HCT116 (cell line): ENCODE data around the gene LLGL2.

ENCODE experiments used
- CTCF ChIP-seq, 3 experiments: fragments of 200-600 bp in 1 of 3; sonication (generic) in 1 of 3; IDR thresholded peaks in 2 of 3; conservative IDR thresholded peaks in 1 of 3; 2 replicates each; pipeline ENCODE4 v1.5.1; 2012 to 2017; ENCODE audit warnings: low read depth in 2 of 3, low read length in 2 of 3, antibody characterized with exemption in 1 of 3, borderline replicate concordance in 1 of 3, control low read depth in 1 of 3, mild to moderate bottlenecking in 1 of 3, mixed read lengths in 1 of 3, mixed run types in 1 of 3, moderate library complexity in 1 of 3; ENCODE audit not compliant: insufficient read depth in 1 of 3
- EZH2 ChIP-seq: fragments of 200-600 bp; sonication (generic); IDR thresholded peaks from 2 replicates; pipeline ENCODE4 v1.6.1; 2017; ENCODE audit warnings: antibody characterized with exemption, mixed run types
- POLR2A ChIP-seq: IDR thresholded peaks from 2 replicates; pipeline ENCODE4 v1.7.0; 2011; ENCODE audit warnings: borderline replicate concordance; ENCODE audit not compliant: insufficient read depth, insufficient read length; ENCODE audit errors: extremely low read depth
- POLR2AphosphoS5 ChIP-seq: IDR thresholded peaks from 2 replicates; pipeline ENCODE4 v1.6.1; 2011; ENCODE audit warnings: mild to moderate bottlenecking, low read depth, low read length, moderate library complexity
- RAD21 ChIP-seq: IDR thresholded peaks from 2 replicates; pipeline ENCODE4 v1.6.1; 2012; ENCODE audit warnings: low read depth, mild to moderate bottlenecking

GRCh38 chr17:75595284-75595919 is 69.9 kb downstream of the LLGL2 start:
- TF ChIP-seq CTCF (IDR thresholded peaks at IDR 0.05 in 2 of 3, conservative IDR thresholded peaks at IDR 0.05 in 1 of 3; ENCODE audit: borderline replicate concordance in 1 of 3, insufficient read depth in 1 of 3, low read depth in 2 of 3, low read length in 2 of 3) (no peak), RAD21 (no peak), POLR2AphosphoS5 (no peak), POLR2A (no peak), EZH2 (no peak)
